ENCODE measurements around the gene TUBB3. TPM values are rescaled to one million over a fixed set of nuclear protein-coding genes. Genes with fewer than 3 reads are reported as not detected.

The TUBB3 gene
- 105 and 143 TPM in 2 replicates for total RNA-seq

GRCh38 chr16:89922884-89923639, at the start of gene TUBB3:
TSS of gene TUBB3 (plus strand) at chr16:89923342. CDS start at chr16:89923402, 60 bp downstream.

GRCh38 chr16:89918453-89919347, 4.4 kb upstream of the TUBB3 start, which contains the start of gene MC1R:
TSS of gene MC1R (plus strand) at chr16:89918862. CDS start at chr16:89919259, 397 bp downstream.

Other genes with a start within 250 kb of the TUBB3 start
- 34.2 and 49.0 TPM in 2 replicates for gene CDK10, start 236.7 kb upstream of the TUBB3 start, total RNA-seq
- 14.1 and 18.1 TPM in 2 replicates for gene SPATA2L, start 221.6 kb upstream of the TUBB3 start, total RNA-seq
- gene VPS9D1, start 202.4 kb upstream of the TUBB3 start, total RNA-seq, result 2.7 and 4.8 TPM in 2 replicates
- 10.5 TPM in 2 replicates for gene ZNF276, start 201.8 kb upstream of the TUBB3 start, total RNA-seq
- gene FANCA, start 106.7 kb upstream of the TUBB3 start, total RNA-seq, result 11.2 and 15.5 TPM in 2 replicates
- gene SPIRE2, start 94.9 kb upstream of the TUBB3 start, total RNA-seq, result 1.2 and 1.3 TPM in 2 replicates
- 111 and 127 TPM in 2 replicates for gene TCF25, start 49.8 kb upstream of the TUBB3 start, total RNA-seq
- 3.9 and 4.1 TPM in 2 replicates for gene MC1R, start 4.5 kb upstream of the TUBB3 start, total RNA-seq
- gene DEF8, start 25.4 kb downstream of the TUBB3 start, total RNA-seq, result 72.9 and 85.9 TPM in 2 replicates
- gene DBNDD1, start 96.1 kb downstream of the TUBB3 start, total RNA-seq, result 4.7 and 5.7 TPM in 2 replicates
- gene PRDM7, start 154.0 kb downstream of the TUBB3 start, total RNA-seq, result not detected in 2 replicates